Peyer's patch (tissue), 4 donors: ENCODE data around the gene C4orf50.

ENCODE experiments used
- CTCF ChIP-seq, 6 experiments: fragments of 450-650 bp in 4 of 6; fragments of 200-600 bp in 2 of 6; sonication (generic) in 1 of 6; IDR thresholded peaks; one replicate each; pipeline ENCODE4 v1.5.1; 2017 to 2019; ENCODE audit warnings: antibody characterized with exemption in 6 of 6, mild to moderate bottlenecking in 3 of 6, moderate library complexity in 1 of 6
- POLR2A ChIP-seq, 2 donors: fragments of 450-650 bp; IDR thresholded peaks; one replicate each; pipeline ENCODE4 v1.5.1; 2017; ENCODE audit warnings: antibody characterized with exemption in 2 of 2, mild to moderate bottlenecking in 2 of 2, moderate library complexity in 2 of 2

GRCh38 chr4:6052679-6053078, 34.4 kb upstream of the C4orf50 start:
- TF ChIP-seq POLR2A (IDR thresholded peaks at IDR 0.05) (no peak), CTCF (IDR thresholded peaks at IDR 0.05) (no peak)
